Fibroblast of lung (primary cell): ENCODE measurements around the gene AGBL3. TPM values are rescaled to one million over a fixed set of nuclear protein-coding genes. Genes with fewer than 3 reads are reported as not detected.

ENCODE experiments used
- DNase-seq, 2 donors: peaks; one replicate each; pipeline versions ENCODE4 v3.0.0 to v3.0.0-alpha.2; 2010; ENCODE audit warnings: low read depth in 2 of 2
- H2AFZ ChIP-seq: 2 replicates; pipeline ENCODE4 v1.5.1; 2012; ENCODE audit warnings: low read length, control low read depth, inconsistent platforms
- H3K27ac ChIP-seq: 2 replicates; pipeline ENCODE4 v1.5.1; 2011; ENCODE audit warnings: low read length, control low read depth; ENCODE audit not compliant: insufficient read depth
- H3K27me3 ChIP-seq: 2 replicates; pipeline ENCODE4 v1.5.1; 2011; ENCODE audit warnings: mild to moderate bottlenecking, low read length; ENCODE audit not compliant: control insufficient read depth, insufficient read depth
- H3K36me3 ChIP-seq: 2 replicates; pipeline ENCODE4 v1.5.1; 2011; ENCODE audit warnings: low read length; ENCODE audit not compliant: control insufficient read depth, insufficient read depth
- H3K4me1 ChIP-seq: 2 replicates; pipeline ENCODE4 v1.5.1; 2011; ENCODE audit warnings: low read length; ENCODE audit not compliant: control insufficient read depth, insufficient read depth; ENCODE audit errors: extremely low read depth
- H3K4me2 ChIP-seq: 2 replicates; pipeline ENCODE4 v1.5.1; 2011; ENCODE audit warnings: low read length, control low read depth; ENCODE audit not compliant: insufficient read depth; ENCODE audit errors: extremely low read depth
- H3K4me3 ChIP-seq, 4 experiments: fragments of 200-600 bp in 1 of 4; sonication (generic) in 1 of 4; replicated peaks in 1 of 4; 2 replicates each; pipeline ENCODE4 v1.5.1; 2011 to 2016; ENCODE audit warnings: low read length in 4 of 4, low read depth in 3 of 4, mild to moderate bottlenecking in 3 of 4, control low read depth in 2 of 4, inconsistent platforms in 1 of 4, mixed read lengths in 1 of 4; ENCODE audit not compliant: insufficient read depth in 1 of 4; ENCODE audit errors: control extremely low read depth in 1 of 4
- H3K79me2 ChIP-seq: 2 replicates; pipeline ENCODE4 v1.5.1; 2012; ENCODE audit warnings: mild to moderate bottlenecking, low read length, inconsistent platforms; ENCODE audit not compliant: control insufficient read depth, insufficient read depth
- H3K9ac ChIP-seq: 2 replicates; pipeline ENCODE4 v1.5.1; 2011; ENCODE audit warnings: mild to moderate bottlenecking, low read length, control low read depth; ENCODE audit not compliant: insufficient read depth
- H3K9me3 ChIP-seq: 2 replicates; pipeline ENCODE4 v1.5.1; 2012; ENCODE audit warnings: low read depth, low read length; ENCODE audit not compliant: control insufficient read depth, insufficient read depth
- H4K20me1 ChIP-seq: 2 replicates; pipeline ENCODE4 v1.5.1; 2011; ENCODE audit warnings: low read length; ENCODE audit not compliant: control insufficient read depth, insufficient read depth; ENCODE audit errors: extremely low read depth
- CTCF ChIP-seq, 2 donors: IDR thresholded peaks in 1 of 2; conservative IDR thresholded peaks in 1 of 2; 1 replicate in 1 of 2; 2 replicates in 1 of 2; pipeline ENCODE4 v1.5.1; 2011 to 2012; ENCODE audit warnings: low read length in 2 of 2, control low read depth in 1 of 2, inconsistent platforms in 1 of 2, low read depth in 1 of 2, mild to moderate bottlenecking in 1 of 2
- EZH2 ChIP-seq: IDR thresholded peaks from 2 replicates; pipeline ENCODE4 v1.5.1; 2012; ENCODE audit warnings: low read length, control low read depth, mild to moderate bottlenecking; ENCODE audit errors: missing control alignments
- polyA plus RNA-seq, 2 donors: library from polyadenylated mRNA; depleted of rRNA in 1 of 2; stranded (reverse) in 1 of 2; unstranded in 1 of 2; fragments of >200 nt; gene quantifications; 2 replicates each; pipeline ENCODE4 v1.2.1, GENCODE V29; 2011 to 2012; ENCODE audit warnings: missing spikeins in 1 of 2
- total RNA-seq: library from RNA; depleted of rRNA; stranded (reverse); fragments of >200 nt; gene quantifications from 2 replicates; pipeline ENCODE4 v1.2.1, GENCODE V29; 2014

Gene AGBL3
- total and polyA plus RNA-seq, 2 donors (not counting 1 experiment from before 2014, with no cell fraction given): 0.56 to 1.3 TPM

- H3K27me3 ChIP-seq: no peaks in the 10 kb centered on the region
- H2AFZ ChIP-seq: no peak overlapping the region
- no peaks in the 10 kb centered on the region for H3K79me2 ChIP-seq
- no peak for DNase-seq
- no peak for TF ChIP-seq EZH2
- no peak for TF ChIP-seq CTCF (conservative IDR thresholded peaks at IDR 0.05 in 1 of 2, IDR thresholded peaks at IDR 0.05 in 1 of 2; ENCODE audit: low read depth in 1 of 2, low read length in 2 of 2)
- H3K36me3 ChIP-seq: peaks cover 18% of the 10 kb centered on the region
- no peak overlapping the region for H3K4me2 ChIP-seq
- peaks cover 2% of the 10 kb centered on the region for H3K9me3 ChIP-seq
- no peaks in the 10 kb centered on the region for H4K20me1 ChIP-seq
- H3K4me3 ChIP-seq: no peak overlapping the region
- H3K4me1 ChIP-seq: no peaks in the 10 kb centered on the region
- no peak overlapping the region for H3K9ac ChIP-seq
- no peak overlapping the region for H3K27ac ChIP-seq
Observed at GRCh38 chr7:135184254-135184841, 198.0 kb downstream of the AGBL3 start.

Other genes starting within 250 kb of the AGBL3 start
- 299 and 343 TPM in 2 replicates for gene CALD1, start 206.9 kb upstream of the AGBL3 start, total RNA-seq
- 377 and 1,187 TPM in 2 replicates for gene CALD1, start 206.9 kb upstream of the AGBL3 start, polyA plus RNA-seq
- 13.1 and 29.7 TPM in 2 replicates for gene TMEM140, start 161.6 kb downstream of the AGBL3 start, total RNA-seq
- gene TMEM140, start 161.6 kb downstream of the AGBL3 start, polyA plus RNA-seq: 5.1 and 8.7 TPM in 2 replicates
- gene CYREN, start 184.2 kb downstream of the AGBL3 start, total RNA-seq: 34.5 and 40.1 TPM in 2 replicates
- 24.4 and 33.0 TPM in 2 replicates for gene CYREN, start 184.2 kb downstream of the AGBL3 start, polyA plus RNA-seq
- 17.5 and 27.4 TPM in 2 replicates for gene WDR91, start 225.0 kb downstream of the AGBL3 start, total RNA-seq
- gene WDR91, start 225.0 kb downstream of the AGBL3 start, polyA plus RNA-seq: 6.0 and 10.7 TPM in 2 replicates
- not detected in 2 replicates for gene STRA8, start 247.3 kb downstream of the AGBL3 start, total RNA-seq
- gene STRA8, start 247.3 kb downstream of the AGBL3 start, polyA plus RNA-seq: not detected in 2 replicates